Mononuclear cell (primary cell): ENCODE measurements around the gene KBTBD13. TPM values are rescaled to one million over a fixed set of nuclear protein-coding genes. Genes with fewer than 3 reads are reported as not detected.

Experiments used
- H3K27me3 ChIP-seq: 2 replicates; pipeline ENCODE4 v1.6.0; 2011; ENCODE audit warnings: low read length, control low read depth; ENCODE audit not compliant: insufficient read depth
- H3K4me1 ChIP-seq: 2 replicates; pipeline ENCODE4 v1.5.1; 2011; ENCODE audit warnings: mild to moderate bottlenecking, low read length, control low read depth; ENCODE audit not compliant: insufficient read depth
- H3K4me3 ChIP-seq: 2 replicates; pipeline ENCODE4 v1.5.1; 2011; ENCODE audit warnings: mild to moderate bottlenecking, low read length, moderate library complexity
- H3K9me3 ChIP-seq: 2 replicates; pipeline ENCODE4 v1.5.1; 2011; ENCODE audit warnings: low read depth, mild to moderate bottlenecking, control low read depth, low read length
- total RNA-seq: library from RNA; depleted of rRNA; stranded (reverse); fragments of >200 nt; gene quantifications from one replicate; pipeline ENCODE4 v1.2.3, GENCODE V29; 2012

Gene KBTBD13
- total RNA-seq, 1 donor = under 0.01 TPM

DNA sequence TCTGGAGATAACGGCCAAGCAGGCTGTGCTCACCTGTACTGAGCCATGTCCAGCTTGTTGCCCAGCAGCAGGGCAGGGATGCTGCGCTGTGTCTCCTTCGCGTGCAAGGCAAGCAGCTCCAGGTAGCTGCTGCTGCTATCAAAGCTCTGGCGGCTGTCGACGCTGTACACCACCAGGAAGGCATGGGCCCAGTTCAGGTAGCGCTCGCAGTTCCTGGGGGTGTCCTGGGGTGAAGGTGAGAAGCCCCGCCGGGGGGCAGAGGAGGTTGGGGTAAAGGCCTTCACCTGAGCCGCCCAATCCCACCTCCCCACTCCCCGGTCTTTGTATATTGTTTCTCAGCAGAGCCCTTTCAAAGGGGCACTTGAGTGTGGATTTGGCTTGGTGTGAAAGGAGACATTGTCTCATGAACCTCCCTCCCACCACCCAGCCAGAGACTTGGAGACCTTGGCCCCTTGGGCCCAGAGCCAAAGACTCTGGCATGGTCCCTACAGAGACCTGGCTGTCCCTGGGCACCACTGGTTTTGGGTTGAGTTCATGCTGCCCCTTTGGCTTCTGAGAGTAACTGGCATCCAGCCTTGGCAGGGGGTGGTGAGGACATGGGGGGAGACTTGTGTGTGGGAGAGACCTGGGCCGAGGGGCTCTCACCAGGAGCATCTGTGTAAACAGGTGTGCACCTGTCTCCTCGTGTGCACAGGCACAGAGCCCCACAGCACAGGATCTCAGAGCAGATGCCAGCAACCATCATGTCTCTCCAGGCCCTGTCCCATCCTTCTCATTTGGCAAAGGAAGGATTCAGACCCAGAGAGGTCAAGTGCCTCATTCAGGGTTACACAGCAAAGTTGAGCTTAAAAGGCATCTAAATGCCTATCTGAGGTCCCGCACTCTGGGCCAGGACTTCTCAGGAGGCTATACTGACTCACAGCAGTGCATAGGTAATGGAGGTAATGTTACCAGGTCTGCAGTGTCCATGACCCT is 17.9 kb upstream of the KBTBD13 start:
- Histone ChIP-seq H3K9me3 (no peaks in the 10 kb centered on the region), H3K4me3 (no peak overlapping the region), H3K27me3 (no peaks in the 10 kb centered on the region), H3K4me1 (no peaks in the 10 kb centered on the region)

DNA sequence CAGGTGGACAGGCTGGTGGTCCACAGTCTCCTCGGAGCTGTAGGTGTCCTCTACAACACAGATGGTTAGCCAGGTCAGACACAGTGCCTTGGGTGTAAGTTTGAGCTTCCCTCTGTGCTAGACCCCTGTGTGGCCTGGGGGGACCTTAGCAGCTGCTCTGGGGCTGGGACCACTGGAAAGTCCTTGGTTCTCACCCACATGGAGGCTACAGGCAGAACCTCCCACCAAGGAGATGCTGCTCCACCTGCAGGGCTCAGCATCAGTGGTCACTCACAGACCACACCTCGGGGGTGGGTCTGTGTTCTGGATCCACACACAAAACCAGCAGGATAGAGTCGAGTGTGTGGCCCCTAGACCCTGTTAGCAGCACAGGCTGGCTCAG is 17.2 kb upstream of the KBTBD13 start:
- H3K4me3 ChIP-seq = no peak overlapping the region
- H3K4me1 ChIP-seq = no peaks in the 10 kb centered on the region
- no peaks in the 10 kb centered on the region for H3K27me3 ChIP-seq
- no peaks in the 10 kb centered on the region for H3K9me3 ChIP-seq

DNA sequence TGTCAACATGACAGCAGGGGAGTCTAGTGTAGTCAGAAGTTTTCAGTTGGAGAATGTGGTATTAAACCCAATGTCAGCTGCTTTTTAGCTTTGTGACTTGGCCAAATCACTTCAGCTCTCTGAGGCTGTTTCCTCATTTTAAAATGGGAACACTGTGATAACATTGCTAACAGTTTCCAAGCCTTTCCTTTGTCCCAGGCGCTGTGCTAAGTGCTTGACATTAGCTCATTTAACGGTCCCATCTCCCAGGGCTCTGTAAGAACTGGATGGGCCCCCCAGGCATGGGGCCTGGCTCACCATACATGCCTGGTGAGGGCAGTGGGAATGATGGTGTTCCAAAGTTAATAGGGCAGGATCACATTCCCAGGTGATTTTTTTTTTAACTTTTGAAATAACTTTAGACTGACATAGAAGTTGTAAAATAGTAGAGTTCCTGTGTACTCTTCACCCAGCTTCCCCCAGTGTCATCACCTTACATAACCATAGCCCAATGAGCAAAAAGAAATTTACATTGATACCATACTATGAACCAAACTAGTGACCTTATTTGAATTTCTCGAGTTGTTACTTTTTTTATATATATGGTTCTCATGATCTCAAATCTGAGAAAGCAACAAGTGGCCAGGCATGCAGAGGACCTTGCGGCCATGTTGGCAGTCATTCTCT is 16.5 kb upstream of the KBTBD13 start:
- peaks cover 2% of the 10 kb centered on the region for H3K27me3 ChIP-seq
- H3K4me3 ChIP-seq = no peak overlapping the region
- no peaks in the 10 kb centered on the region for H3K4me1 ChIP-seq
- H3K9me3 ChIP-seq = no peaks in the 10 kb centered on the region

DNA sequence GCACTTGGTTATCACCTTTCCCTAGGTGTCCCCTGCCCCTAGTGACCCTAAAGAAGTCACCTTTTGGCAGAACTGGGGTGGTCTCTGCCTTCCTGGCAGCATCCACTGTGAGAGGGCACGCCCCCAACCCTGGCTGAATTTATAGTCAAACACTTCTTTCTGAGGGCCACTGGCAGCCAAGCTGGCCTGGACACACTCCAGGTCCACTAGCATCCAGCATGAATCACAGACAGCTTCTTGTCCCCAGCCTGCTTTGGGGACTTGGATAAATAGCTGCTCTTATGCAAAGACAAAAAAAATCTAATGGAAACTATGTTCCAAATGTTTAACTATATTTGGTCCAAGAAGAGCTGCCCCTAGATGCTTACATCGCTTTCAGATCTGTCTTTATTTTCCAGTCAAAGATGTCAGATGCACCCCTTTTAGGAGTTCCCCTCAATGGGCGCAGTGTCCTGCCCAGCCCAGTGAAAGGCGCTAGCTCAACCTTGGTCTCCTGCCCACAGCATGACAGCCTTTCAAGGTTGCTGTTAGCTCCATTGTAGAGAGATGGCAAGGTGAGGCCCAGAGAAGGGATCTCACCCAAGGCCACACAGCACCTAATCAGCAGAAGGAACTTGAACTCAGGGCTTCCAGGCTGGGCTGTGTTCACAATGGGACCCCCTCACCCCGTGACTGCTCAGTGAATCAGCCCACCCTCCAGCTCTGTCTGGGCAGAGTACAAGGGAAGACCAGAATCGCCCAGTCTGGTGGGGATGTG is 15.7 kb upstream of the KBTBD13 start:
- H3K27me3 ChIP-seq = peaks cover 10% of the 10 kb centered on the region
- no peaks in the 10 kb centered on the region for H3K9me3 ChIP-seq
- no peak overlapping the region for H3K4me3 ChIP-seq
- no peaks in the 10 kb centered on the region for H3K4me1 ChIP-seq

DNA sequence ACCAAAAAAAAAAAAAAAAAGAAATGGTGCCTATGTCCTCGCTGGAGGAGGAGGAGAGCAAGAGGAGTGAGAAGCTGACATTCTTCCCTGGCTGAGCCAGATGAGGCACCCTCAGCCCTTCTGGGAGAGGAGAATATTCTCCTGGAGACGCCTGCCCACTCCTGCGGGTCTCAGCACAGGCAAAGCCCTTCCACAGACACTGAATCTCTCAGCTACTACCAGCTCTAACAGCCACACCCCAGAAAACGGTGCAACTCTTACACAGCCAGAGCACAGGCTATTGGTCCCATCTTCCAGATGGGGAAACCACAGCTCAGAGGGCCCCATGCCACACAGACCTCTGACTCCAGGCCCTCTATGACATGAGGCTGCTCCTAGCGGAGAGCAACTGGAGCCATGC is 14.5 kb upstream of the KBTBD13 start:
- H3K9me3 ChIP-seq = no peaks in the 10 kb centered on the region
- H3K27me3 ChIP-seq = peaks cover 22% of the 10 kb centered on the region
- H3K4me3 ChIP-seq = no peak overlapping the region
- no peaks in the 10 kb centered on the region for H3K4me1 ChIP-seq

DNA sequence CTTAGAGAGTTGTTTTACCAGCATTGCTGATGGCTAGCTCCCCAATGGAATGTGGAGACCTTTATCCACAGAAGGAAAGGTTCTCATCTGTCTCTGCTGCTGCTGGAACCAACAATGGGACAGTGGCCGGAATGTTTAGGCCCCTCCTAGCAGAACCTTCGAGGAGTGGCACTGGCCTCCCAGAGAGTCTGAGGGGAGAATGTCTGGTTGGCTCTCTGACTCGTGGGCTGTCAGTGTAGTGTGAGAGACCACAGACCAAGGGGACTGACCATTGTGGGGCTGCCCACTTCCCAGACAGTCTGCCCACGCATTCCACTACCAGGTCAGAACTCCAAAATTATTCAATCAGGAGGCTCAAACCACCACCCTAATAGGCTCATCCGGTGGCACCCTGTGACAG is 13.8 kb upstream of the KBTBD13 start:
- Histone ChIP-seq H3K27me3 (peaks cover 26% of the 10 kb centered on the region), H3K4me3 (no peak overlapping the region), H3K9me3 (no peaks in the 10 kb centered on the region), H3K4me1 (no peaks in the 10 kb centered on the region)

DNA sequence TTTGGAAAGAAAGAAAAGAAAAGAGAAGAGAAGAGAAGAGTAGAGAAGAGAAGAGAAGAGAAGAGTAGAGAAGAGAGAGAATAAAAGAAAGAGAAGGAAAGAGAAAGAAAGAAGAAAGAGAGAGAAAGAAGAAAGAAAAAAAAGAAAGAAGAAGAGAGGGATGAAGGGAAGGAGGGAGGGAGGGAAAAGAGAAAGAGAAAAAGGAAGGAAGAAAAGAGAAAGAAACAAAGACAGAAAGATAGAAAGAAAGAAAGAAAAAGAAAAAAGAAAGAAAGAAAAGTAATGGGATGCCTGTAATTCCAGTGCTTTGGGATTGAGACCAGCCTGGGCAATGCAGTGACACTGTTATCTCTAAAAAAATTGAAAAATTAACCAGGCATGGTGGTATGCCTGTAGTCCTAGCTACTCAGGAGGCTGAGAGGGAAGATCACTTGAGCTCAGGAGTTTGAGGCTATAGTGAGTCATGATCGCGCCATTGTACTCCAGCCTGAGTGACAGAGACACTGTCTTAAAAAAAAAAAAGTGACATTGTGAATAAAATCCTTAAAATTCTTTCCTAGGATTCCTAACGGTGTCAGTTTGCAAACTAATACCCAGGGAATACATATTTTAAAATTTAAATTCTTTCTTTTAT is 10.4 kb upstream of the KBTBD13 start:
- H3K4me3 ChIP-seq = no peak overlapping the region
- peaks cover 37% of the 10 kb centered on the region for H3K27me3 ChIP-seq
- no peaks in the 10 kb centered on the region for H3K9me3 ChIP-seq
- H3K4me1 ChIP-seq = no peaks in the 10 kb centered on the region

DNA sequence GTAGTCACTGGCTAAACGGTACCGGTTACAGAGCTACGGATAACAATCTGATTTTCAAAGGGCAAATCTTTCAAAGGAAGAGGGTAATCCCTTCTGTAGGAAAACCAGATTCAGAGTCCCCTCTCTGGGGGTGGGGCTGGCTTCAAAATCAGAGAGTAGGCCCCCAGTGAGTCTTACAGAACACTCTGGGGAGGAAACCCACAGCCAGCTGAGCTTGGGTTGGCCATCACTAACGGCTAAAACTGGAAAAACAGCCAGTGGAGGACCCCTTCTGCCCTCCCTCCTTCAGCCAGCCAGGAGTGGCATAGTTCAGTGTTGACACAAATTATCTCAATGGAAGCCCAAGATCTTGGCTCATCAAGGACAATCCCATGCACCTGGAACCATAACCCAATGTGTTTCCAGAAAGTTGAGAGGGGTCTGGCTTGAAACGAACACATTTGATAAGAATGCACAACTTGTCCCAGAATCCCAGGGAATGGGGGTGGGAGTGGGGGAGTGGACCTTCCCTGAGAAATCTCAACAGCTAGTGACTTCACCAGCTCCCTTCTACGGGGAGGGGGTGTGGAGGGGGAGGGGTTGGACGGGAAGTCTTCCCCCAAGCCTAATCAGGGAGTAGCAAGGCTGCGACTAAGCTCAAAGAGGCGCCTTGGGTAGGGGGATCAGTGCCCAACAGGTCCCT is 9.8 kb upstream of the KBTBD13 start:
- Histone ChIP-seq H3K4me1 (no peaks in the 10 kb centered on the region), H3K4me3 (no peak overlapping the region), H3K27me3 (peaks cover 37% of the 10 kb centered on the region), H3K9me3 (no peaks in the 10 kb centered on the region)

DNA sequence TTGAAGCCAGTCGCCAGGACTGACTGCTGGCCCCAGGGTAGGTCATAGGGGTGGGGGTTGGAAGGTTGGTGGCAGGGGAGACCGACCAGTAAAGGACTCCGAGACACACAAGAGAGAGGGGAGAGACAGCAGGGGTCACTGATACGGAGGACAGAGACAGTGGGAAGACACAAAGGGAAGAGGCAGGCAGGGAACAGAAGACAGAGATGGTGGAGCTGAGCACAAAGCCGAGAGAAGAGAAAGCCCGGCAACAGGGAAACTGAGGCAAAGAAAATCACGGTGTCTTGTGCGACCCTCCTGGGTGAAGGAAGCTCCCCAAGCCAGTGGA is 9.3 kb upstream of the KBTBD13 start:
- H3K4me1 ChIP-seq = no peaks in the 10 kb centered on the region
- peaks cover 37% of the 10 kb centered on the region for H3K27me3 ChIP-seq
- H3K4me3 ChIP-seq = no peak overlapping the region

DNA sequence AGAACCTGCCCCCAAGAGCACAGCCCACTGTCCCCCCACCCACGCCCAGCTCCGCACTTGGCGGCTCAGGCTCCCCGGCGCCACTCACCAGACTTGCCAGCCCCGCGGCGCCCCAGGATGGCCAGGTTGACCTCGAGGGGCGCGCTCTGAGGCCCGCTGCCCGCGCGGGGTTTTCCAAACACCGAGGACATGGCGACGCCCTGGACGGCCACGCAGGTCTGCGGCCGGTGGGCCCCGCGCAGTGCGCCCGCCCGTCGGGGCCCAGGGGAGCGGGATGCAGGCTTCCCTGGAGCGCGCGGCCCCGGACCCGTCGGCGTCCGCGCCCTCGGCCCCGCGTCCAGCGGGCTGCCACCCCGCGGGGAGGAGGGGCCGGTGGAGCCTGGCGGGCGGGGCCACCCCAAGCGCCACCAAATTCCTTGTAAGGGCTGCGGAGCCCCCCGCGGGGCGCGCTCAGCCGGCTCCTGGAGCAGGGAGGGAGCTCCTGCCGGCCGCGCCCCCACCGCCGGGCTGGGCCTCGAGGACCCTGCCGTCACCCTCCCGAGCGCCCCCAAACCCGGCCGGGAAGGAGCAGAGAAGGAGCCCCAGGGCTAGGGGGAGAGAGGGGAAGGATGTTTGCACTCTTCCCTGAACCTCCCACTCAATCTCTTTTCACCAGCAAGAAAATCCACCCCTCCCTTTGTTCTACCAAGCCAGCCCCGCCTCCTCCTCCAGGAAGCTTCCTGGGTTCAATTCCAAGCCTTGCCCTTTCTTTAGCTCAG is 8.7 kb upstream of the KBTBD13 start, which contains the start of gene RASL12:
Gene RASL12, minus strand, starts transcription at position 347 of the 758 bp plus-strand sequence. Its CDS starts 156 bp downstream, at position 191.
- Histone ChIP-seq H3K27me3 (peaks cover 37% of the 10 kb centered on the region), H3K4me1 (no peaks in the 10 kb centered on the region), H3K9me3 (no peaks in the 10 kb centered on the region), H3K4me3 (no peak within 1 kb of the TSS)

More for the DNA sequence above, 9.3 kb upstream of the KBTBD13 start:
- H3K9me3 ChIP-seq = no peaks in the 10 kb centered on the region

DNA sequence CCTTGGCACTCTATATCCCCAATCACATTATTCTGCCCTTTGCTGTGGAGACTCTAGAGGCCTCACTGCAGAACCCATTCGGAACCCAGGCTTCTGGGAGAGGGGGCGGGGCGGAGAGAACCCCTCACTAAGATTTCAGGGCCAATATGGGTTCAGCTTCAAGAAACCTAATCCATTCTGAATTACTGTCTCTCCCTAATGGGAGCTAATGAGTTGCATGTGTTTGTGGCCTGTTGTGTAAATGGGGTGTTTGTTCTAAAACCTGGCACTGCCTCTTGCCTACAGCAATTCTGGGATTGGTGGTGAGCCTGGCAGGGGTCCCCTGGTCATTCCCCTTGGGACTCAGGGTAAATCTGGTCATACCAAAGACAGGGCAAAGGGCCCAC is 8.2 kb upstream of the KBTBD13 start:
- H3K4me1 ChIP-seq = no peaks in the 10 kb centered on the region
- peaks cover 37% of the 10 kb centered on the region for H3K27me3 ChIP-seq
- H3K9me3 ChIP-seq = no peaks in the 10 kb centered on the region
- H3K4me3 ChIP-seq = no peak overlapping the region

DNA sequence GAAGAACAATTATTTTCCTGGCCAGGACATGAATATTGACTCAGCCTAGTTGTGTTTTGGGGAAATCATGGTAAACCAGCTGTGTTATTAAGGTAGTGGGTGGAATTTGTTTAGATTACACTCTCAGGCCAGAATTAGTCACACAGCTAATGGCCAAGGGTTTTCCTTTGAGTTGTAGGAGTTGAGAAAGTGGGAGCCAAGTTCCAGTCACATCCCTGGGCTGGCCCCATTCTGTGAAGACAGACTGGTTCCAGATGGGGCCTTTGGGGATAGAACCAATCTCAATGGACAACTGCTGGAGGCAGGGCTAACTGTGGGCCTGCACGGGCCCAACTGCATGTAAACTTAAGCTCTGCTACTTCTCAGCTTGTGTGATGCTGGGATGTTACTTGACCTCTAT is 7.4 kb upstream of the KBTBD13 start:
- no peak overlapping the region for H3K4me3 ChIP-seq
- no peaks in the 10 kb centered on the region for H3K9me3 ChIP-seq
- peaks cover 37% of the 10 kb centered on the region for H3K27me3 ChIP-seq
- H3K4me1 ChIP-seq = no peaks in the 10 kb centered on the region

DNA sequence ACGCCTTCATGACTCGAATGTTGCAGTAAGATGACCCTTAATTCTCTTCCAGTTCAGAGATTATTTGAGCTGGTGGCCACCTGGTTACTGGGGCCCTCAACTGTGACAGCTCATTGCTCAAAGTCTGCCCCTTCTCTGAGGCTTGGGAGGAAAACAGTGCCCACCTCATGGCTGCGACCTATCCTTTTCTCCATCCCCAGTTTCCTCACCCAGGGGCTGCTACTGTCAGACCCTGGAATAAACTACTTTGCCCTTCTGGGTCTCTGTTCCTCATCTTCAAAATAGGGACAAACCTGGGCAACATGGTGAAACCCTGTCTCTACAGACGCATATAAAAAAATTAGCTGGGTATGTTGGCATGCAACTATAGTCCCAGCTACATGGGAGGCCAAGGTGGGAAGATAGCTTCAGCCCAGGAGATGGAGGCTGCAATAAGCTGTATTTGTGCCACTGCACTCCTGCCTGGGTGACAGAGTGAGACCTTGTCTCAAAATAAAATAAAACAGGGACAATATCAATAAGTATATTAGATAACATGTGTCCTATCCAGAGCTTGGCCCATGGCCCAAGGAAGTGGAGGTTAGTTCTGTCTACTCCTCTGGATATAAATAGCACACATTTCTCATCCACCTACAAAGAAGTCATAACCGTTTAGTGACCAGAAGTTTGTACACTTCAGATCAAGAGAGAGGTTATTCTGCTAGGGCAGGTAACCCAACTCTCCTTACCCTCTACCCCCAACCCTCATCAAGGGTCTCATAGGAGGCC is 6.6 kb upstream of the KBTBD13 start:
- peaks cover 36% of the 10 kb centered on the region for H3K27me3 ChIP-seq
- H3K9me3 ChIP-seq = no peaks in the 10 kb centered on the region
- H3K4me1 ChIP-seq = no peaks in the 10 kb centered on the region
- no peak overlapping the region for H3K4me3 ChIP-seq
